GM18505 (cell line): ENCODE data around the gene GLB1L3.
"Not testable (repeated sequence)": the region's sequence is repeated elsewhere in the genome, so short reads cannot be mapped to it uniquely, and the experiment has no call there.

Source experiments
- ATAC-seq: cut with Tn5 transposase; IDR thresholded peaks from one replicate; pipeline ENCODE4 v1.9.1; 2021; ENCODE audit not compliant: unreplicated experiment
- POLR2A ChIP-seq: IDR thresholded peaks from 4 replicates; pipeline ENCODE4 v1.6.1; 2011; ENCODE audit warnings: borderline replicate concordance; ENCODE audit not compliant: insufficient read depth, insufficient read length; ENCODE audit errors: extremely low read depth

Gene GLB1L3

GRCh38 chr11:134276396-134277182, 410 bp downstream of the GLB1L3 start:
- peak; percentile 31 for ATAC-seq
- no peak for TF ChIP-seq POLR2A

GRCh38 chr11:134277183-134278001, 1.2 kb downstream of the GLB1L3 start:
- ATAC-seq = no peak
- TF ChIP-seq POLR2A = no peak

GRCh38 chr11:134278356-134278755, 2.2 kb downstream of the GLB1L3 start:
- no peak for ATAC-seq
- no peak for TF ChIP-seq POLR2A

GRCh38 chr11:134281635-134282034, 5.5 kb downstream of the GLB1L3 start:
- not testable (repeated sequence) for ATAC-seq

DNA sequence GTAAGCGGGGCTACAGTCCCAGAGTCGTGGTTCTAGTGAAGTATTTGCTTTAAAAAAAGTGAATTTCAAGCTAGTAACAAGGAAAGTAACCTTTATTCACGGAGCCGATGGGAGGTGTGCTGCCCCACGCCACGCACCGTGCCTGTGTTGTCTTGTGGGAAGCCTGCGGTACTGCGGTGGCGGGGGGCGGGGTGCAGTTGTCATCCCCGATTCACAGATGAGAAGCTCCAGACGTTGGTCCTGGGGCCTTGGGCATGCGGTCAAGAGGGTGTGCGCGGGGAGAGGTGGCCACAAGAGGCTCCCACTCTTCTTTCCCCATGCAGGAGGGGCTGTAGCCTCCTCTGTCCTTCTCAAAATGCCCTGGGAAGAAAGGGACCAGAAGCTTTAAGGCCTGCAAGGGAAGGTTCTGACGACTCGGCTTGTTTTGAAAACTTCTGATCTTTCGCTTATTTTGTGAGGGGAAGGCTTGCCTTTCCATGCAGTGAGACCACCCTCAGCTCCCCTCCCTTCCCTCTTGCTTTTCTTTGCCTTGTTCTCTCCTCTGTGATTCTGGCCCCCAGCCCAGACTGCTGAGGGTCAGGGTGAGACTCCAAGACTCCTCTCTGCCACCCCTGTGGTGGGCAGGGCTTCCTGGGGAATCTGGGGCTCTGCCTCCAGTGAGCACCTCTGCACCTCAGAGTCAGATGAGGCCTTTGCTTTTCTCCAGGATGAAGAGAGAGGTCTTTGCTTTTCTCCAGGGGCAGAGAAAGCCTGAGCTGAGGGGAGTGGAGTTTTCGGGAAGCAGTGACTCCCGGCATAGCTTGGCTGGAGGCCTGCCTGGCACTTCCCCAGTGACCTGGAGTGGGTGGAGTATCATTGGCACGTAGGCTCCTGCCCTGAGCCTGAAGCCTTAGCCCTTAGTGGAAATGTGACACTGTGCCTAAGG, 6.2 kb downstream of the GLB1L3 start:
- TF ChIP-seq POLR2A = no peak
- ATAC-seq = no peak

- TF ChIP-seq POLR2A = no peak
Observed at GRCh38 chr11:134283461-134284230, 7.5 kb downstream of the GLB1L3 start.

GRCh38 chr11:134284349-134284748, 8.2 kb downstream of the GLB1L3 start:
- ATAC-seq = not testable (repeated sequence)

More at GRCh38 chr11:134283461-134284230, 7.5 kb downstream of the GLB1L3 start:
- no peak for ATAC-seq

- TF ChIP-seq POLR2A = no peak
- ATAC-seq = no peak
Observed at GRCh38 chr11:134287561-134287960, 11.4 kb downstream of the GLB1L3 start.

DNA sequence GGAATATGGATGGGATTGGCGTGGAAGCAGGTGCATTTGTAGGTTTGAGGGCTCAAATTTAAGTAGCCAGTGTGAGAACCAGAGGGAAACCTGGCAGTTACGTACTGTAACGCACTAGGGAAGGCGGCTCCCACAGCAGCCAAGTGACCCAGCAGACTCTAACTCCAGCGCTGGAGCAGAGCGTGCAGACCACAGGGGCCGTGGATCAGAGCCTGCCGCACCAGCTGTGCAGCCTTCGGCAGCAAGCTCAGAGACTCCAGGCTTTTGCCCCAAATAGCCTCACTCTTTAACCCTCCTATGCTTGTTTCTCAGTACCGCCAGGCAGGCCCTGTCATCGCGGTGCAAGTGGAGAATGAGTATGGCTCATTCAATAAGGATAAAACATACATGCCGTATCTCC, 12.3 kb downstream of the GLB1L3 start:
- ATAC-seq = no peak

GRCh38 chr11:134289167-134289566, 13.0 kb downstream of the GLB1L3 start:
- ATAC-seq = no peak
- TF ChIP-seq POLR2A = no peak

More for the DNA sequence above, 12.3 kb downstream of the GLB1L3 start:
- no peak for TF ChIP-seq POLR2A

GRCh38 chr11:134289789-134290188, 13.6 kb downstream of the GLB1L3 start:
- no peak for TF ChIP-seq POLR2A
- ATAC-seq = no peak

DNA sequence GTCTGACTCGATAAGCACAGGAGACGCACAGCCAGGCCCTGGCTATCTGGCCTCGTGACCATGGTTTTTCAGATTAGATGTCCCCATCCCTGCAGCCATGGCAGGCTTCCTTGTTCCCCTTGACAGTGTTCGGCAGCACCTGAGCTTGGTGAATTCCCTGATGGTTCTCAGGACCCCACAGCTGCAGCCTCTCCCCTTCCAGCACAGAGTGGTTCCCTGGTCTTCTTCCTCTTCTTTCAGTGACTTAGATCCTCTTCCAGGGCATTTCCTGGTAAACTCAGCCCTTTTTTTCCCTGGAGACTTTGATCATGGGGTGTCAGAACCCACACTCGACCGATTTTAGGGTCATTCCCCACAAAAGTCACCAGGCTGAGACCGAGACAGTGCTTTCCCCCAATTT, 14.5 kb downstream of the GLB1L3 start:
- no peak for TF ChIP-seq POLR2A

More for the DNA sequence above, 14.5 kb downstream of the GLB1L3 start:
- no peak for ATAC-seq
